HuH-7.5 (cell line): ENCODE data around the gene PCDH10.
"Not testable (repeated sequence)": the region's sequence is repeated elsewhere in the genome, so short reads cannot be mapped to it uniquely, and the experiment has no call there.

Experiments used
- DNase-seq: peaks from one replicate; pipeline ENCODE4 v3.0.0; 2011; ENCODE audit warnings: low spot score

The PCDH10 gene

DNA sequence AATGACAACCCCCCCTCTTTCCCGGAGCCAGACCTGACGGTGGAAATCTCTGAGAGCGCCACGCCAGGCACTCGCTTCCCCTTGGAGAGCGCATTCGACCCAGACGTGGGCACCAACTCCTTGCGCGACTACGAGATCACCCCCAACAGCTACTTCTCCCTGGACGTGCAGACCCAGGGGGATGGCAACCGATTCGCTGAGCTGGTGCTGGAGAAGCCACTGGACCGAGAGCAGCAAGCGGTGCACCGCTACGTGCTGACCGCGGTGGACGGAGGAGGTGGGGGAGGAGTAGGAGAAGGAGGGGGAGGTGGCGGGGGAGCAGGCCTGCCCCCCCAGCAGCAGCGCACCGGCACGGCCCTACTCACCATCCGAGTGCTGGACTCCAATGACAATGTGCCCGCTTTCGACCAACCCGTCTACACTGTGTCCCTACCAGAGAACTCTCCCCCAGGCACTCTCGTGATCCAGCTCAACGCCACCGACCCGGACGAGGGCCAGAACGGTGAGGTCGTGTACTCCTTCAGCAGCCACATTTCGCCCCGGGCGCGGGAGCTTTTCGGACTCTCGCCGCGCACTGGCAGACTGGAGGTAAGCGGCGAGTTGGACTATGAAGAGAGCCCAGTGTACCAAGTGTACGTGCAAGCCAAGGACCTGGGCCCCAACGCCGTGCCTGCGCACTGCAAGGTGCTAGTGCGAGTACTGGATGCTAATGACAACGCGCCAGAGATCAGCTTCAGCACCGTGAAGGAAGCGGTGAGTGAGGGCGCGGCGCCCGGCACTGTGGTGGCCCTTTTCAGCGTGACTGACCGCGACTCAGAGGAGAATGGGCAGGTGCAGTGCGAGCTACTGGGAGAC lies 1.6 kb downstream of the PCDH10 start:
- DNase-seq = no peak

DNA sequence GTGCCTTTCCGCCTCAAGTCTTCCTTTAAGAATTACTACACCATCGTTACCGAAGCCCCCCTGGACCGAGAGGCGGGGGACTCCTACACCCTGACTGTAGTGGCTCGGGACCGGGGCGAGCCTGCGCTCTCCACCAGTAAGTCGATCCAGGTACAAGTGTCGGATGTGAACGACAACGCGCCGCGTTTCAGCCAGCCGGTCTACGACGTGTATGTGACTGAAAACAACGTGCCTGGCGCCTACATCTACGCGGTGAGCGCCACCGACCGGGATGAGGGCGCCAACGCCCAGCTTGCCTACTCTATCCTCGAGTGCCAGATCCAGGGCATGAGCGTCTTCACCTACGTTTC lies 2.2 kb downstream of the PCDH10 start:
- no peak for DNase-seq

DNA sequence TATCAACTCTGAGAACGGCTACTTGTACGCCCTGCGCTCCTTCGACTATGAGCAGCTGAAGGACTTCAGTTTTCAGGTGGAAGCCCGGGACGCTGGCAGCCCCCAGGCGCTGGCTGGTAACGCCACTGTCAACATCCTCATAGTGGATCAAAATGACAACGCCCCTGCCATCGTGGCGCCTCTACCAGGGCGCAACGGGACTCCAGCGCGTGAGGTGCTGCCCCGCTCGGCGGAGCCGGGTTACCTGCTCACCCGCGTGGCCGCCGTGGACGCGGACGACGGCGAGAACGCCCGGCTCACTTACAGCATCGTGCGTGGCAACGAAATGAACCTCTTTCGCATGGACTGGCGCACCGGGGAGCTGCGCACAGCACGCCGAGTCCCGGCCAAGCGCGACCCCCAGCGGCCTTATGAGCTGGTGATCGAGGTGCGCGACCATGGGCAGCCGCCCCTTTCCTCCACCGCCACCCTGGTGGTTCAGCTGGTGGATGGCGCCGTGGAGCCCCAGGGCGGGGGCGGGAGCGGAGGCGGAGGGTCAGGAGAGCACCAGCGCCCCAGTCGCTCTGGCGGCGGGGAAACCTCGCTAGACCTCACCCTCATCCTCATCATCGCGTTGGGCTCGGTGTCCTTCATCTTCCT lies 2.7 kb downstream of the PCDH10 start:
- DNase-seq = no peak

DNA sequence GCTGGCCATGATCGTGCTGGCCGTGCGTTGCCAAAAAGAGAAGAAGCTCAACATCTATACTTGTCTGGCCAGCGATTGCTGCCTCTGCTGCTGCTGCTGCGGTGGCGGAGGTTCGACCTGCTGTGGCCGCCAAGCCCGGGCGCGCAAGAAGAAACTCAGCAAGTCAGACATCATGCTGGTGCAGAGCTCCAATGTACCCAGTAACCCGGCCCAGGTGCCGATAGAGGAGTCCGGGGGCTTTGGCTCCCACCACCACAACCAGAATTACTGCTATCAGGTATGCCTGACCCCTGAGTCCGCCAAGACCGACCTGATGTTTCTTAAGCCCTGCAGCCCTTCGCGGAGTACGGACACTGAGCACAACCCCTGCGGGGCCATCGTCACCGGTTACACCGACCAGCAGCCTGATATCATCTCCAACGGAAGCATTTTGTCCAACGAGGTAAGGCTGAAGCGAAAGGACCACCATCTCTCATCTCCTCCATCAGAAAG lies 3.3 kb downstream of the PCDH10 start:
- DNase-seq = no peak

DNA sequence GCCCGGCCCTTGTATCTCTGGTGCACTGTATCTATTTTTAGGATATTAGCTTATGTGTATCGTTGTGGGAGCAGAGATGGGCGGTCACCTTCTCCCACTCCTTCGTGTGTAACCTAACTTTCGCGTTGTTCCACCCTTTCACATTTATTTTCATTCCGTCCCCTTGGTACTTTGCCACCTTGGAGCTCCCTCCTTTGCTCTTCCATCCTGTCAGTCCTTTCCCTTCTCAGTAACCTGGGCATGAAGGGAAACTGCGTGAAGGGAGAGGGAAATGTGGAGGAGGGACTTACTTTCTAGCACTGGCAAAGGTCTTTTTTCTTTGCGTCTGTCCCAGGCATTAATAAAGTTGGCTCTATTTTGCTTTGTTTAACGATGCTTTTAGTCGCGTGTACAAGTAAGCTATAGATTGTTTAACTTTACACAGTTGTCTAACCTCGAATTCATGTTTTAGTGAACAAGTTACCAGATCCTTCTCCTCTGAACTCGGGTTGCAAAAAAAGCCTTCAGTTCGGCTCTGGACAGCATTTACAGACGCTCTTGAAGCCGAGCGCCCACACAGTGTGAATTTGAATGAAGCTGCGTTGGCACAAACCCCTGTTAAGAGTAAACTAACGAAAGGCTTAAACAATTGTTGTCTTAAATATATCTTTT lies 3.9 kb downstream of the PCDH10 start:
- DNase-seq = no peak

DNA sequence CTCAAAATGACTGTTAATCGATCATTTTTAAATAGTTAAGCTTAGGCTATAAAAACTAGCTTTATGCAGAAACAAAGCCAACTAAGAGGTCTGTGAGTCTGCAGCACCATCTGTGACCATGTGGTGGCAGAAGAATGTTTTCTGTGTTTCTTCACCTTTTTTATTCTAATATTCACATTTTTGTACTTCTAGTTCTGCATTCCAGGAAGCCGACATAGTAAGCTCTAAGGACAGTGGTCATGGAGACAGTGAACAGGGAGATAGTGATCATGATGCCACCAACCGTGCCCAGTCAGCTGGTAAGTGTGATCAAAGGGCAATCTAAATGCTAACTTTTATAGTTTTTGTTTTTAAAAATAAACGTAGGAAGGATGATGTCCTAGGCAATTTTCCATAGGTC lies 5.6 kb downstream of the PCDH10 start:
- DNase-seq = no peak

- no peak for DNase-seq
These were observed 7.0 kb downstream of the PCDH10 start for GRCh38 chr4:133156096-133156495.

DNA sequence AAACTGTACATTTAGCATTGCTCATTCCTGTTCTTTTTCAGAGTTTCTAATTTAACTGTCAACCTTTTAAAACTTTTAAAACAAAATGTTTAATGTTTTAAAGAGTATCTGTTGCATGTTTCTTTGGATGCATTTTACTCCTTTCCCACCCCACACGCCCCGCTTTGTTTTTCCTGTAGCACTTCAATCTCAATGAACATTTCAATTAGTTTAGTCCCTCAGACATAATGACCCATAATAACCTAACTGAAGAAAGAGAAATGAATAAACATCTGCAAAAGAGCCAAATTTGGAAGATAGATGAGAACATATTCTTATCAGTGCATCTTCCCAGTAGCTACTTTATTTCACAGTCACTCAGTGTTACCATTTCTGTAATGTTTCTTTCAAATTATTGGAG lies 7.5 kb downstream of the PCDH10 start:
- no peak for DNase-seq

DNA sequence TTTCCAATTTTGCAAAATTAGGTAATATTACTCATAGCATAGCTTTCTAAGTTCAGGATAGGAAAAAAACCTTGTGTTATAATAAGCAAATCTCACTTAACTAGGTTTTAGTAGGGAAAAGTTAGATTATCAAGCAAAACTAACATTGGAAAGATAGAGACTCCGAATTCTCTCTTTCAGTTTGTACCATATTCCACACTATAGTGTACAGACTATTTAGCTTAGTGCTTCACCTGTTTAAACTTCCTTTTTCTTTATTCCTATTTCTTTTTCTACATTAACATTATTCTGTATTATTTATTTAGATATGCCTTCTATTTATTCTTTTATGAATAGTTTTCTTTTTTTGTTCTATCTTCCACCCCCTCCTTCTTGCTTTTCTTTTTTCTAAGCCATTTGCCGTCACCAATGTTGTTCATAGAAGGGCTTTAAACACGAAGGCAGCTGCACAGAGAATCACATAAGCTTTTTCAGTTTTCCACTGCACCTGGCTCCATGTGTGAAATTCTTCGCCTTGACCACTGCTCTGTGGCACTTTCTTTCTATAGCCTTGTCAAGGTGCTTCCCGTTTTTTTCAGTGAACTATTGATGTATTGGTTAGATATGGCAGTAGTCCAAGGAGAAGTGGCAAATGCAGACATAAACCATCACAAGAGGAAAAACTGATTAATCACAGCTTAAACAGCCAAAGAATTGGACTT lies 8.5 kb downstream of the PCDH10 start:
- no peak for DNase-seq

GRCh38 chr4:133160853-133161252 lies 11.8 kb downstream of the PCDH10 start:
- no peak for DNase-seq

DNA sequence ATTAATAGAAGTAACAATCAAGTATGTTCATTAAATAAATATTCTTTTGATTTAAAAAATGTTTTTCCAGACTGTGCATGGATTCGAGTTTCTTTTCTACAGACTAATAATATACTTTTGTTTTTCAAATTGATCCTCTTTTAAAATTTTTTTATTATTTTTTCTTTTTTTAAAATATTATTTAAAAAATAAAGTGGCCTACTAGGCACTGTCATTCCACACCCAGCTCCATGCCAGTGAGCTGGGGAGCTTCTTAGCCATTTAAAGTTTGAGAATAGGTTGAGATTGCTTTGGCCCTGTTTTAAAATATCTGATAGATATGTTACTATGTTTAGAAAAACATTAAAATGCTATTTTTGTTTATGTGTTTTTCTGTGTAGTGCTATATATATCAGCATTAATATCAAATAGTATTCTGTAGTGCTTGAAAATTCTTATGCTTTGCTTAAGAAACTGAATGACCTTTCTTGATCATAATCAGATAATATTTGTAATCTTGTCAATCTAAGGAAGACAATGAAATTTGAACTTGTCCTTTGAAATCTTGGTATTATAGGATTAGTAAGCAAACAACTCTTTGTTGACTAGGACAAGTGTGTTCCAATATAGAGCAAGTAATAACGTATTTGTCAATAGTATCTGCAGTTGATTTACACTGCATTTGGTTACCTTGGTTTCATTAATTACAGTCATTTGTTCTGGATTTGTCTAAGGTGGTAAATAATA lies 12.6 kb downstream of the PCDH10 start:
- DNase-seq = no peak

DNA sequence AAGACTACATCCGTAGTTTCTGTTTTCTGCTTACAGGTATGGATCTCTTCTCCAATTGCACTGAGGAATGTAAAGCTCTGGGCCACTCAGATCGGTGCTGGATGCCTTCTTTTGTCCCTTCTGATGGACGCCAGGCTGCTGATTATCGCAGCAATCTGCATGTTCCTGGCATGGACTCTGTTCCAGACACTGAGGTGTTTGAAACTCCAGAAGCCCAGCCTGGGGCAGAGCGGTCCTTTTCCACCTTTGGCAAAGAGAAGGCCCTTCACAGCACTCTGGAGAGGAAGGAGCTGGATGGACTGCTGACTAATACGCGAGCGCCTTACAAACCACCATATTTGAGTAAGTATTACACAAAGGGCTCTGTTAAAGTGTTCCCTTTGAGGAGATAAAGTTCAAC lies 13.8 kb downstream of the PCDH10 start:
- DNase-seq = no peak

- DNase-seq = no peak
These were observed 29.9 kb downstream of the PCDH10 start for GRCh38 chr4:133178956-133179355.

- no peak for DNase-seq
These were observed 37.1 kb downstream of the PCDH10 start for GRCh38 chr4:133186210-133186609.

DNA sequence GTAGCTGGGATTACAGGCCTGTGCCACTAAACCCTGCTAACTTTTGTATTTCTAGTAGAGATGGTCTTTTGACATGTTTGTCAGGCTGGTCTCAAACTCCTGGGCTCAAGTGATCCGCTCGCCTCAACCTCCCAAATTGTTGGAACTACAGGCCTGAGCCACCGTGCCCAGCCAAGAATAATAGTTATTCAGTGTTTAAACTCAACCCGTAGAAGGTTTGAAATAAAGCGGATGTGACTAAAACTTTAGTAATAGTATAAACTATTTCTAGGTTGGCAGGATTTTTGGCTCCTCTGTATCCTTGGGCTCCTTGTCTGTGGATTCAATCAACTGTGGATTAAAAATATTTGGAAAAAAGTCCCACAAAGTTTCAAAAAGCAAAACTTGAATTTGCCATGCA lies 37.8 kb downstream of the PCDH10 start:
- no peak for DNase-seq

DNA sequence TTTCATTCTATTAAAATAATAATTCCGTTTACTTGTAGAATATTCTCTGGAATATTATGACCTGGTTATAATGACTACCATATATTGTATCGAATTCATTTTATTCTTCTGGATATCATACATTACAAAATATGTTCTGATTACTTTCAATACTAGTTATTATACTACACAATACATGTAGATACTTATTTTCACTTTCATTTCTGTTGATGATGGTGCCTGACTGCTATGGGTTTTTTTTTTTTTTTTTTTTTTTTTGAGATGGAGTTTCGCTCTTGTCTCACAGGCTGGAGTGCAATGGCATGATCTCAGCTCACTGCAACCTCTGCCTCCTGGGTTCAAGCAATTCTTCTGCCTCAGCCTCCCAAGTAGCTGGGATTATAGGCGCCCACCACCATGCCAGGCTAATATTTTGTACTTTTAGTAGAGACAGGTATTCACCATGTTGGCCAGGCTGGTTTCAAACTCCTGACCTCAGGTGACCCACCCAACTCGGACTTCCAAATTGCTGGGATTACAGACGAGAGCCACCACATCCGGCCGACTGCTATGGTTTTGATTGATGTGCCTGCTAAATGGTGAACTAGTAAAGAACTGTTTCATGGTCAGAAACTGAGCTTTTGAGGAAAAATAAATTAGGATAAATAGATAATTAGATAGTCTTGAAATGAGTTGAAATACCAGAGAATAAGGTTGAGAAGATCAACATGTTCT lies 39.5 kb downstream of the PCDH10 start:
- DNase-seq = no peak

- no peak for DNase-seq
These were observed 40.0 kb downstream of the PCDH10 start for GRCh38 chr4:133189147-133189517.

- no peak for DNase-seq
These were observed 41.0 kb downstream of the PCDH10 start for GRCh38 chr4:133190098-133190497.

DNA sequence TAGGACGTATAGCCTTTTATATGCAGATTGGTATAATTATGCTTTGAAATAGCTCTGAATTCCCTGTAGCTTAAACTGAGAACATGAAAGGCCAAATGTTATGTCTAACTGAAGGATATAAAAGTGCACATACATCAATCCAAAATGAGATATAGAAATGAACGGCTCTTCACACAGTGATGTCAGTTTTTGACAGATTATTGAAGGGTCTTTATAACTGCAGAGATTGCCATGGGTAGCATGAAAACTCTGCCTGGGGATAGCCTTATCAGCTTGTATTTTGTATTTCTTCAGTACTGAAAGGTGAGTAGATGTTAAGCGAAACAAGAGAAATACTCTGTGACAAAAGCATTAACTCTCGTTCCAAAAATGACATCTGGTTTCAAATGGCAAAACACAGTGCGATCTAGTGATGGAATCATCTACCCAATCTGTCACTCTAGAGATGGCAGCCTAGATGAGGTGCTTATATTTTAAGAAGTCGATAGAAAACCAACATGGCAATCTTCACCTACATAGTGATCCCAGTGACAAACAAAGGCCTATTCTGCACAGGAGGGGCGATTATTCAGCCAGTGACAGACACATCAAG lies 59.7 kb downstream of the PCDH10 start:
- DNase-seq = no peak

GRCh38 chr4:133233922-133234321 lies 84.8 kb downstream of the PCDH10 start:
- no peak for DNase-seq

DNA sequence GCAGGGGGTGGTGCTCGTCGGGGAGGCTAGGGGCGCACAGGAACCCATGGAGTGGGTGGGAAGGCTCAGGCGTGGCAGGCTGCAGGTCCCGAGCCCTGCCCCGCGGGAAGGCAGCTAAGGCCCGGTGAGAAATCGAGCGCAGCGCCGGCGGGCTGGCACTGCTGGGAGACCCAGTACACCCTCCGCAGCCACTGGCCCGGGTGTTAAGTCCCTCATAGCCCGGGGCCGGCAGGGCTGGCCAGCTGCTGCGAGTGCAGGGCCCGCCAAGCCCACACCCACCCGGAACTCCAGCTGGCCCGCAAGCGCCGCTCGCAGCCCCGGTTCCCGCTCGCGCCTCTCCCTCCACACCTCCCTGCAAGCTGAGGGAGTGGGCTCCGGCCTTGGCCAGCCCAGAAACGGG lies 91.4 kb downstream of the PCDH10 start:
- DNase-seq = not testable (repeated sequence)
